Upper lobe of left lung (tissue), 6 donors: Measurements from ENCODE around the gene MYO7A. TPM values are rescaled to one million over a fixed set of nuclear protein-coding genes. Genes with fewer than 3 reads are reported as not detected.
A peak's percentile ranks its signal among the peaks of the same experiment; 100 is the strongest.

ENCODE experiments used
- ATAC-seq, 2 donors: fragments of 200-7000 bp; cut with Tn5 transposase; one replicate each; pipeline ENCODE4 v1.9.1; 2022; ENCODE audit warnings: mild to moderate bottlenecking in 2 of 2, moderate library complexity in 2 of 2; ENCODE audit not compliant: low FRiP score in 2 of 2
- DNase-seq, 2 donors: peaks; one replicate each; pipeline ENCODE4 v3.0.0-alpha.2; 2019 to 2020
- H3K27ac ChIP-seq, 4 donors: fragments of 200-600 bp; sonication (generic); one replicate each; pipeline ENCODE4 v1.5.1; 2016 to 2019
- H3K27me3 ChIP-seq, 4 donors: fragments of 200-600 bp; sonication (generic); one replicate each; pipeline ENCODE4 v1.5.1; 2017 to 2019
- H3K36me3 ChIP-seq, 4 donors: fragments of 200-600 bp; sonication (generic); one replicate each; pipeline ENCODE4 v1.5.1; 2016 to 2019
- H3K4me1 ChIP-seq, 4 donors: fragments of 200-600 bp; sonication (generic); one replicate each; pipeline ENCODE4 v1.5.1; 2018 to 2019
- H3K4me3 ChIP-seq, 4 donors: fragments of 200-600 bp; sonication (generic); one replicate each; pipeline ENCODE4 v1.5.1; 2017 to 2019; ENCODE audit warnings: mild to moderate bottlenecking in 2 of 4, moderate library complexity in 1 of 4
- H3K9me3 ChIP-seq, 4 donors: fragments of 200-600 bp; sonication (generic); one replicate each; pipeline ENCODE4 v1.5.1; 2018 to 2019
- EP300 ChIP-seq, 4 donors: sonication (generic); formaldehyde crosslinking; IDR thresholded peaks; one replicate each; pipeline ENCODE4 v1.5.1; 2017; ENCODE audit warnings: antibody characterized with exemption in 4 of 4, control low read depth in 2 of 4
- POLR2A ChIP-seq, 4 donors: fragments of 450-650 bp; IDR thresholded peaks; one replicate each; pipeline ENCODE4 v1.5.1; 2016 to 2017; ENCODE audit warnings: antibody characterized with exemption in 4 of 4, mild to moderate bottlenecking in 2 of 4
- POLR2AphosphoS5 ChIP-seq, 2 donors: sonication (generic); formaldehyde crosslinking; IDR thresholded peaks; one replicate each; pipeline ENCODE4 v1.5.1; 2017; ENCODE audit warnings: antibody characterized with exemption in 2 of 2
- WGBS, 2 donors: methylation state at CpG; one replicate each; pipeline ENCODE4 v1.1.5; 2017 to 2018; 5-methylcytosine and 5-hydroxymethylcytosine counted together
- total RNA-seq, 6 donors: library from RNA; depleted of rRNA in 4 of 6; stranded (reverse); fragments of >200 nt in 4 of 6; gene quantifications; one replicate each; pipeline versions ENCODE4 v1.1.0 to v1.2.1, GENCODE V29; 2016 to 2021
- TF ChIP-seq, protein P1 (sequence below), 6 experiments: fragments of 450-650 bp in 4 of 6; fragments of 200-600 bp in 2 of 6; sonication (generic) in 2 of 6; IDR thresholded peaks; one replicate each; pipeline ENCODE4 v1.5.1; 2016 to 2019; ENCODE audit warnings: antibody characterized with exemption in 6 of 6
- donor health status: DM: no; HTN: no; CAD: no; lungs with moderate emphysema.
- donor health status: DM: no; HTN: yes; CAD: no; lungs with severe emphysema.

Gene MYO7A
- total RNA-seq, 6 donors from 2014 or later: 2.4 to 27.2 (median 6.2) TPM

DNA sequence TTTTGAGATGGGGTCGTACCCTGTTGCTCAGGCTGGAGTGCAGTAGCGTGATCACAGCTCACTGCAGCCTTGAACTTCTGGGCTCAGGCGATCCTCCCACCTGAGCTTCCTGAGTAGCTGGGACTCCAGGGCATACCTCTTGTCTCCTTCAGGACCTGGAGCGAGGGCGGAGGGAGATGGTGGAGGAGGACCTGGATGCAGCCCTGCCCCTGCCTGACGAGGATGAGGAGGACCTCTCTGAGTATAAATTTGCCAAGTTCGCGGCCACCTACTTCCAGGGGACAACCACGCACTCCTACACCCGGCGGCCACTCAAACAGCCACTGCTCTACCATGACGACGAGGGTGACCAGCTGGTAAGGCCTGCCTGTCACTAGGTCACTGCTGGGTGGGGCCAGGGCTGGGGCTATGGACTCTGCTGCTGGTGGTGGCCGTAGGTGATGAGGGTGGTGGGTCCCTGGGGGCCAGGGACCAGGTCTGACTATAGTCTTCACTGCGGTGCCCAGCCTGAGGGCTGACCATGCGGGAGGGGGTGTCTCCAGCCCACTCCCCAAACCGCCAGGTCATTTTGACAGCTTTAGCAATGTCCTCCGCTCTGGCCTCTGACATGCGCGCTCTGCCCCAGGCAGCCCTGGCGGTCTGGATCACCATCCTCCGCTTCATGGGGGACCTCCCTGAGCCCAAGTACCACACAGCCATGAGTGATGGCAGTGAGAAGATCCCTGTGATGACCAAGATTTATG, 53.9 kb downstream of the MYO7A start:
- 87 to 92% methylated on average over 11 to 12 of the region's 22 CpGs for WGBS, 2 donors

DNA sequence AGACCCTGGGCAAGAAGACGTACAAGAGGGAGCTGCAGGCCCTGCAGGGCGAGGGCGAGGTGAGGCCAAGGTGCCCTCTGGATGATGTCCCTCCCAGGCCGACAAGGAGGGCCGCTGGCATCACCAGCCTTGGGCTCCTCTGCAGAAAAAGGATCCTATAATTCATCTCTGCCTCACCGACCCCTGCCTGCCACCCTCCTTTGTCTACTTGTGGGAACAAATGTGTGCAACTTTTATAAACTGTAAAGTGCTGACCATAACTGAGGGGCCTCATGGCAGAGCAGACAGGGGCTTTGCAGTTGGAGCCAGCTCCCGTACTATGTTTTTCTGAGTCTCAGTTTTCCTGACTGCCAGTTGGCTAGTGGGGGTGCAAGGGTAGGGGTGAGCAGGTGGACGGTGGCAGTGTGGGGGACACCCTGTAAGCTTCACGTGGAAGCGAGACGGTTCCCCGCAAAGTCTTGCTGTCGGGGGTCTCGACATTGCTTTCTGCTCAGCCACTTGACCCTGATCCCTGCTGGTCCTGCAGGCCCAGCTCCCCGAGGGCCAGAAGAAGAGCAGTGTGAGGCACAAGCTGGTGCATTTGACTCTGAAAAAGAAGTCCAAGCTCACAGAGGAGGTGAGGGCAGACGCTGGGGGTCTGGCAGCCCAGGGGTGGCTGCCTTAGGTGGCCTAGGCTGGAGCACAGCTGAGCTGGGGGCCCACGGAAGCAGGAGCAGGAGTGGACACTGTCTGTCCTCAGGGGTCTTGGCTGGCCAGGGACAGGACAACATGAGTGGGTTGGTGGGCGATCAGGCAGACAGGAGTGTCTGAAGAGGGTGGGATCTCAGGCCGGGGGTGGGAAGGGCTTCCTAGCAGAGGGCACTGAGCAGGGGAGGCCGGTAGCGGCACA, 54.7 kb downstream of the MYO7A start:
- TF ChIP-seq EP300 (IDR thresholded peaks at IDR 0.05) (no peak), POLR2AphosphoS5 (IDR thresholded peaks at IDR 0.05) (no peak), POLR2A (IDR thresholded peaks at IDR 0.05) (no peak)
- TF ChIP-seq, protein P1, sequence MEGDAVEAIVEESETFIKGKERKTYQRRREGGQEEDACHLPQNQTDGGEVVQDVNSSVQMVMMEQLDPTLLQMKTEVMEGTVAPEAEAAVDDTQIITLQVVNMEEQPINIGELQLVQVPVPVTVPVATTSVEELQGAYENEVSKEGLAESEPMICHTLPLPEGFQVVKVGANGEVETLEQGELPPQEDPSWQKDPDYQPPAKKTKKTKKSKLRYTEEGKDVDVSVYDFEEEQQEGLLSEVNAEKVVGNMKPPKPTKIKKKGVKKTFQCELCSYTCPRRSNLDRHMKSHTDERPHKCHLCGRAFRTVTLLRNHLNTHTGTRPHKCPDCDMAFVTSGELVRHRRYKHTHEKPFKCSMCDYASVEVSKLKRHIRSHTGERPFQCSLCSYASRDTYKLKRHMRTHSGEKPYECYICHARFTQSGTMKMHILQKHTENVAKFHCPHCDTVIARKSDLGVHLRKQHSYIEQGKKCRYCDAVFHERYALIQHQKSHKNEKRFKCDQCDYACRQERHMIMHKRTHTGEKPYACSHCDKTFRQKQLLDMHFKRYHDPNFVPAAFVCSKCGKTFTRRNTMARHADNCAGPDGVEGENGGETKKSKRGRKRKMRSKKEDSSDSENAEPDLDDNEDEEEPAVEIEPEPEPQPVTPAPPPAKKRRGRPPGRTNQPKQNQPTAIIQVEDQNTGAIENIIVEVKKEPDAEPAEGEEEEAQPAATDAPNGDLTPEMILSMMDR (IDR thresholded peaks at IDR 0.05): no peak
- H3K4me1 ChIP-seq: no peaks in the 10 kb centered on the region
- ATAC-seq (no peak), DNase-seq (peak in 1 of 2 donors; percentile 40)
- H3K4me3 ChIP-seq: no peak overlapping the region
- WGBS, 2 donors: 89% methylated on average over 18 to 21 of the region's 21 CpGs
- H3K9me3 ChIP-seq: no peaks in the 10 kb centered on the region
- no peak overlapping the region for H3K27ac ChIP-seq
- H3K27me3 ChIP-seq: no peaks in the 10 kb centered on the region
- H3K36me3 ChIP-seq: no peaks in the 10 kb centered on the region

More for the DNA sequence above, 53.9 kb downstream of the MYO7A start:
- TF ChIP-seq EP300 (IDR thresholded peaks at IDR 0.05) (no peak), POLR2AphosphoS5 (IDR thresholded peaks at IDR 0.05) (no peak), POLR2A (IDR thresholded peaks at IDR 0.05) (no peak)
- H3K4me3 ChIP-seq: no peak overlapping the region
- no peak overlapping the region for H3K27ac ChIP-seq
- H3K36me3 ChIP-seq: no peaks in the 10 kb centered on the region
- no peaks in the 10 kb centered on the region for H3K9me3 ChIP-seq
- DNase-seq: peak in 1 of 2 donors; percentile 47
- no peak for ATAC-seq
- no peaks in the 10 kb centered on the region for H3K4me1 ChIP-seq
- H3K27me3 ChIP-seq: no peaks in the 10 kb centered on the region

DNA sequence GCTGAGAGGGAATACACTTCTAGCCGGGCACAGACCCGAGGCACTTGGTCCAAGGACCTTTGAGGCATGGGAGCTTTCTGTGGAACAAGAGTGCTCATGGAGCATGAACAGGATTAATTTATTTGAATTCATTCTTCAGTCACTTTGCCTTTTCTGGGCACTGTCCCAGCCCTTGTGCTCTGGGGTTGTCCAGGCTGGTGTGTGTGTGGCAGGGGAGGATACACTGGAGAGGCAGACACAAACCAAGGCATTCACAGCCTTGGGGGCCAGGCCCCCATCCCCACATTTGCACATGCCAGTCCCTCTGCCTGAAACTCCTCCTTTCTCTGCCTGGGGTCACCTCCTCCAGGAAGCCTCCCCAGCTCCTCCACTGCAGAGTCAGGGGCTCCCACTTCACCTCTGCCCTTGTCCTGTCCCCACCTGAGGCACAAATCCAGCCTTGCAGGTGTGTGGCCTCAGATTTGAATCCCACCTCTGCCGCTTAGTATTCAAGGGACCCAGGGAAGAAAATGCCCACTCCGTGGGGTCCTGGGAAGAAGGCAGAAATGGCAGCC, 55.5 kb downstream of the MYO7A start:
- Histone ChIP-seq H3K4me1 (no peaks in the 10 kb centered on the region), H3K4me3 (no peak overlapping the region), H3K27ac (no peak overlapping the region), H3K27me3 (no peaks in the 10 kb centered on the region), H3K9me3 (no peaks in the 10 kb centered on the region), H3K36me3 (no peaks in the 10 kb centered on the region)
- DNase-seq (no peak), ATAC-seq (no peak)
- 76 to 90% methylated on average over 4 of the region's 4 CpGs for WGBS, 2 donors
- TF ChIP-seq POLR2AphosphoS5 (IDR thresholded peaks at IDR 0.05) (no peak), EP300 (IDR thresholded peaks at IDR 0.05) (no peak), POLR2A (IDR thresholded peaks at IDR 0.05) (no peak)
- TF ChIP-seq, protein P1 (IDR thresholded peaks at IDR 0.05): no peak

DNA sequence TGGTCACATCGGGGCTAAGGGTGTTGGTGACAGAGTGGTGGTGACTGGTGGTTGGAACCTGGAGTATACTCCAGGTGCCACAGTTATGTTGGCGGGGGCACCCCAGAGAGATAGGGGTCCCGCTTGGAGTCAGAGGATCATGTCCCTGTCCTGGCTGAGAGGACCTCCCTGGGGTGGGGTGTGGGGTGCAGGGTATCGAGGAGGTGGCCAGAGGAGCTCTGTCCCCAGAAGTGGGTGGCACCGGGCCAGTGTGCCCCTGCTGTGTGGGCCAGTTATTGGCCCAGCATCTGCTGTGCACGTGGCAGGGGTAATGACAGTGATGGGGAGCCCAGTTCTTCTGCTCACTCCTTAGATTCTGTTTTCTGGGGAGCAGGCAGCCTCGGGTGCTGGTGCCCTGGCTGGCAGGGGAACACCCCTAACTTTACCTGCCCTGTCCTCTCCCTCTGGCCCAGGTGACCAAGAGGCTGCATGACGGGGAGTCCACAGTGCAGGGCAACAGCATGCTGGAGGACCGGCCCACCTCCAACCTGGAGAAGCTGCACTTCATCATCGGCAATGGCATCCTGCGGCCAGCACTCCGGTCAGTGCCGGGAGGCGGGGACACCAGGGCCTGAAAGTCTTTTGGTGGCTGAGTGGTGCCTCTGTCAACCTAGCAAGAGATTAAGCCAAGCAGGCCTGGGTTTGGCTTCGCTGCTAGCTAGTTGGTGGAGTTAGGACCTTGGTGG, 56.3 kb downstream of the MYO7A start:
- DNase-seq (no peak), ATAC-seq (no peak)
- Histone ChIP-seq H3K4me3 (no peak overlapping the region), H3K9me3 (no peaks in the 10 kb centered on the region), H3K27me3 (no peaks in the 10 kb centered on the region), H3K4me1 (no peaks in the 10 kb centered on the region), H3K27ac (no peak overlapping the region), H3K36me3 (no peaks in the 10 kb centered on the region)
- WGBS, 2 donors: 84 to 92% methylated on average over 11 to 15 of the region's 15 CpGs
- TF ChIP-seq, protein P1 (IDR thresholded peaks at IDR 0.05): no peak
- TF ChIP-seq POLR2A (IDR thresholded peaks at IDR 0.05) (no peak), POLR2AphosphoS5 (IDR thresholded peaks at IDR 0.05) (no peak), EP300 (IDR thresholded peaks at IDR 0.05) (no peak)
